Hematopoietic multipotent progenitor cell (in vitro differentiated cells): Measurements from ENCODE around the gene RNF212B. TPM values are rescaled to one million over a fixed set of nuclear protein-coding genes. Genes with fewer than 3 reads are reported as not detected.
"Not testable (repeated sequence)": the region's sequence is repeated elsewhere in the genome, so short reads cannot be mapped to it uniquely, and the experiment has no call there.

Experiments
- DNase-seq, 3 donors: peaks; one replicate each; pipeline ENCODE4 v3.0.0-alpha.2; 2011 to 2015; ENCODE audit warnings: low read depth in 2 of 3, low spot score in 2 of 3
- total RNA-seq: library from RNA; depleted of rRNA; stranded (reverse); fragments of >200 nt; gene quantifications from one replicate; pipeline ENCODE4 v1.2.3, GENCODE V29; 2012

The RNF212B gene
- total RNA-seq, 1 donor = not detected

GRCh38 chr14:23242076-23242475 lies 4.3 kb downstream of the RNF212B start:
- DNase-seq = no peak

- no peak for DNase-seq
Measured at GRCh38 chr14:23243066-23243465, 5.3 kb downstream of the RNF212B start.

- DNase-seq = no peak
Measured at GRCh38 chr14:23245282-23245681, 7.5 kb downstream of the RNF212B start.

GRCh38 chr14:23248601-23249000 lies 10.9 kb downstream of the RNF212B start:
- no peak for DNase-seq

GRCh38 chr14:23249824-23250223 lies 12.1 kb downstream of the RNF212B start:
- DNase-seq = no peak

GRCh38 chr14:23252006-23252405 lies 14.3 kb downstream of the RNF212B start:
- no peak for DNase-seq

GRCh38 chr14:23252420-23253333 lies 14.9 kb downstream of the RNF212B start:
- DNase-seq = no peak

GRCh38 chr14:23258256-23258655 lies 20.5 kb downstream of the RNF212B start:
- no peak for DNase-seq

- no peak for DNase-seq
Measured at GRCh38 chr14:23259426-23259825, 21.7 kb downstream of the RNF212B start.

GRCh38 chr14:23260849-23261248 lies 23.1 kb downstream of the RNF212B start:
- not testable (repeated sequence) for DNase-seq

- DNase-seq = no peak
Measured at GRCh38 chr14:23269193-23269592, 31.5 kb downstream of the RNF212B start.

- no peak for DNase-seq
Measured at GRCh38 chr14:23275412-23275811, 37.7 kb downstream of the RNF212B start.

GRCh38 chr14:23277189-23277588 lies 39.5 kb downstream of the RNF212B start:
- no peak for DNase-seq

- not testable (repeated sequence) for DNase-seq
Measured at GRCh38 chr14:23277928-23278327, 40.2 kb downstream of the RNF212B start.

GRCh38 chr14:23281247-23281646 lies 43.5 kb downstream of the RNF212B start:
- no peak for DNase-seq

- DNase-seq = no peak
Measured at GRCh38 chr14:23284654-23285529, 47.2 kb downstream of the RNF212B start.

GRCh38 chr14:23285530-23286019 lies 47.8 kb downstream of the RNF212B start:
- no peak for DNase-seq

GRCh38 chr14:23286020-23286901 lies 48.5 kb downstream of the RNF212B start, which contains the start of gene HOMEZ:
TSS of gene HOMEZ (minus strand) at chr14:23286132. CDS start at chr14:23285952, 180 bp downstream.
- DNase-seq = peak; percentile 77 to 97 (median 97)

- DNase-seq = no peak
Measured at GRCh38 chr14:23286902-23287479, 49.3 kb downstream of the RNF212B start.
